ENCODE results near the gene KLHDC1.
A peak's percentile ranks its signal among the peaks of the same experiment; 100 is the strongest.
"Not testable (repeated sequence)": the region's sequence is repeated elsewhere in the genome, so short reads cannot be mapped to it uniquely, and the experiment has no call there.

Gene KLHDC1

DNA sequence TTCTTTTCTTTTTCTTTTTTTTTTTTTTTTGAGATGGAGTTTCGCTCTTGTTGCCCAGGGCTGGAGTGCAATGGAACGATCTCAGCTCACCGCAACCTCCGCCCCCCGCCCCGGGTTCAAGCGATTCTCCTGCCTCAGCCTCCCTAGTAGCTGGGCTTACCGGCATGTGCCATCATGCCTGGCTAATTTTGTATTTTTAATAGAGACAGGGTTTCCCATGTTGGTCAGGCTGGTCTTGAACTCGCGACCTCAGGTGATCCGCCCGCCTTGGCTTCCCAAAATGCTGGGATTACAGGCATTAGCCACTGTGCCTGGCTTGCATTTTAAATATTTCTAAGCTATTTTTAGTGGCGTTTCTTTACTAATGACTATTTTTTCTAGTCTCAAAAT lies 810 bp downstream of the KLHDC1 start:
- H3K4me3 Mint-ChIP-seq, result peak overlapping the region; percentile 91
- peaks cover 35% of the 10 kb centered on the region for H3K4me1 Mint-ChIP-seq (ENCODE audit: low read depth)
- peak overlapping the region; percentile 16 for H3K27ac Mint-ChIP-seq
- not testable (repeated sequence) for H3K9me3 Mint-ChIP-seq (ENCODE audit: low read depth); H3K36me3 Mint-ChIP-seq; H3K27me3 Mint-ChIP-seq

- H3K9me3 Mint-ChIP-seq (ENCODE audit: low read depth), result no peaks in the 10 kb centered on the region
- peaks cover 13% of the 10 kb centered on the region for H3K4me1 Mint-ChIP-seq (ENCODE audit: low read depth)
- no peak overlapping the region for H3K27ac Mint-ChIP-seq
- no peak overlapping the region for H3K4me3 Mint-ChIP-seq
- H3K27me3 Mint-ChIP-seq, result no peaks in the 10 kb centered on the region
- H3K36me3 Mint-ChIP-seq, result peaks cover 5% of the 10 kb centered on the region
These were observed 9.8 kb downstream of the KLHDC1 start for GRCh38 chr14:49702725-49703124.

GRCh38 chr14:49703965-49704364 lies 11.0 kb downstream of the KLHDC1 start:
- no peaks in the 10 kb centered on the region for H3K9me3 Mint-ChIP-seq (ENCODE audit: low read depth)
- no peaks in the 10 kb centered on the region for H3K27me3 Mint-ChIP-seq
- no peak overlapping the region for H3K27ac Mint-ChIP-seq
- H3K36me3 Mint-ChIP-seq, result peaks cover 5% of the 10 kb centered on the region
- H3K4me3 Mint-ChIP-seq, result no peak overlapping the region
- H3K4me1 Mint-ChIP-seq (ENCODE audit: low read depth), result peaks cover 13% of the 10 kb centered on the region

GRCh38 chr14:49704471-49704870 lies 11.6 kb downstream of the KLHDC1 start:
- not testable (repeated sequence) for H3K9me3 Mint-ChIP-seq (ENCODE audit: low read depth); H3K27ac Mint-ChIP-seq; H3K27me3 Mint-ChIP-seq; H3K36me3 Mint-ChIP-seq; H3K4me3 Mint-ChIP-seq
- H3K4me1 Mint-ChIP-seq (ENCODE audit: low read depth), result peaks cover 13% of the 10 kb centered on the region

GRCh38 chr14:49710993-49711392 lies 18.1 kb downstream of the KLHDC1 start:
- H3K4me1 Mint-ChIP-seq (ENCODE audit: low read depth); H3K27me3 Mint-ChIP-seq; H3K9me3 Mint-ChIP-seq (ENCODE audit: low read depth); H3K27ac Mint-ChIP-seq; H3K4me3 Mint-ChIP-seq; H3K36me3 Mint-ChIP-seq: not testable (repeated sequence)

DNA sequence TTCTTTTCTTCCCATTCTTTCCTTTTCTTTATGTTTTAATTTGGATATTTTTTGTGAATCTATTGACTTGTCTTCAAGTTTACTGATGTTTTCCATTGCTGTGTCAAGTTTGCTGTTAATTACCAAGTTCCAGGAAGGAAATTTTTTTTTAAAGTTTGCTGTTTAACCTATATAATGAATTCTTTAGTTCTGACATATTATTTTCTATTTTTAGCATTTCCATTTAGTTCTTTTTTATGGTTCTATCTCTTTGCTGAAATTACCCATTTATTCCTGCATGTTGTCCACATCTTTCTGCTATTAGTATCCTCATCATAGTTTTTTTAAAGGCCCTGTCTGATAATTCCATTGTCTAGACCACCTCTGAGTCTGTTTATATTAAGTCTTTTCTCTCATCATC lies 27.8 kb downstream of the KLHDC1 start:
- Mint-ChIP-seq H3K27me3 (no peaks in the 10 kb centered on the region), H3K4me3 (no peak overlapping the region), H3K36me3 (peaks cover 33% of the 10 kb centered on the region), H3K4me1 (ENCODE audit: low read depth) (no peaks in the 10 kb centered on the region), H3K9me3 (ENCODE audit: low read depth) (no peaks in the 10 kb centered on the region), H3K27ac (no peak overlapping the region)

DNA sequence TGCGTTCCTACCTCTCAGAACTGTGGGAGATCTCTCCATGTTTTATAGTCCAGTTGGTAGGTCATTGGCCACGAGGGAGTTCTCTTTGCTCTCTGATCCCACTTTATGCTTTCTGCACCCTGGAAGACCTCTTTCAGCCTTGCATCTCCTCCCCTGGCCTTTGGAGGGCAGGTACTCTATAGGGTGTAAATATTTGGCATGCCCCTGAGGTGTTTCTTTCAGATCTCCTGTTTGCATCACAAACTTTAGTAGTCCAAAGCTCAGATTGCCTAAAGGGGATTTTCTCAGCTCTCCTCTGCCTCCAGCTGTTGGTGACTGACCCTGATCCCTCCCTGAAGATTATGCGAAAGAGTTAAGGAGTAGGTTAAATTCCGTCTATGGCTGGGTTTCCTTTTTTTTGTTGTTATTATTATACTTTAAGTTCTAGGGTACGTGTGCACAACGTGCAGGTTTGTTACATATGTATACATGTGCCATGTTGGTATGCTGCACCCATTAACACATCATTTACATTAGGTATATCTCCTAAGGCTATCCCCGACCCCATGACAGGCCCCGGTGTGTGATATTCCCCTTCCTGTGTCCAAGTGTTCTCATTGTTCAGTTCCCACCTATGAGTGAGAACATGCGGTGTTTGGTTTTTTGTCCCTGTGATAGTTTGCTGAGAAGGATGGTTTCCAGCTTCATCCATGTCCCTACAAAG lies 29.0 kb downstream of the KLHDC1 start:
- H3K36me3 Mint-ChIP-seq, result peaks cover 30% of the 10 kb centered on the region
- not testable (repeated sequence) for H3K27ac Mint-ChIP-seq; H3K27me3 Mint-ChIP-seq; H3K9me3 Mint-ChIP-seq (ENCODE audit: low read depth); H3K4me1 Mint-ChIP-seq (ENCODE audit: low read depth); H3K4me3 Mint-ChIP-seq

DNA sequence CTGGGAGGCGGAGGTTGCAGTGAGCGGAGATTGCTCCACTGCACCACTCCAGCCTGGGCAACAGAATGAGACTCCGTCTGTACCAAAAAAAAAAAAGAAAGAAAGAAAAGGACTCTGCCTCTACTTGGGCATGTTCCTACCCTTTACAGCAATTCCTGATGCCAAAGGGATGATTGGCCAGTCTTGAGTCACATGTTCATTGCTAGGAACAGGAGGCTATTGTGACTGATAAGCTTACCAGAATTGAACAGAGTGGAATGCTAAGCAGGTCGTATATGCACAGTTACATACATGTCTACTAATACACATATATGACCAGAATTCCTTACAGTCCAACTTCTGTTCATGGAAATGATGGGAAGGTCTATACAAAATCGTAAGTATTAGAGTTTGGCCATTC lies 34.3 kb downstream of the KLHDC1 start:
- Mint-ChIP-seq H3K9me3 (ENCODE audit: low read depth) (no peaks in the 10 kb centered on the region), H3K27me3 (no peaks in the 10 kb centered on the region), H3K27ac (no peak overlapping the region), H3K4me1 (ENCODE audit: low read depth) (no peaks in the 10 kb centered on the region), H3K36me3 (peaks cover 10% of the 10 kb centered on the region), H3K4me3 (no peak overlapping the region)

DNA sequence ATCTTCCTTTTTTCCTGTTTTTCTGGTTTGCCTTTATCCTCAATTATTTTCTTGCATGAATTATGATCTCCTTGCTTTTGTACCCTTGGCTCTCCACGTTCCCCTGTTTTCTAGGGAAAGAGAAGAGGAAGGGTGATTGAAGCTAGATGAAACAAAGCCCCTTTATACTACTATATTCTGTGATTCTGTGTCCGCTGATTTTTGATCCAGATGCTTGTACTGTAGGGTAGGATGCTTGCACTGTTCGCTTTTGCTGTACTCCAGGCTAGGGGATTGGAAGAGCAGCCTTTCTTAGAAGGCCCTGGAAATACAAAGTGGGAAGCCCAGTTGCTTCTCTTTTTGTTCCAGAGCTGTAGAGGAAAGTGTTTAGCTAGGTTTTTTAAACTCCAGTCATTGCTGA lies 40.0 kb downstream of the KLHDC1 start:
- H3K4me3 Mint-ChIP-seq, result no peak overlapping the region
- H3K9me3 Mint-ChIP-seq (ENCODE audit: low read depth), result no peaks in the 10 kb centered on the region
- peaks cover 3% of the 10 kb centered on the region for H3K36me3 Mint-ChIP-seq
- no peaks in the 10 kb centered on the region for H3K27me3 Mint-ChIP-seq
- no peak overlapping the region for H3K27ac Mint-ChIP-seq
- H3K4me1 Mint-ChIP-seq (ENCODE audit: low read depth), result no peaks in the 10 kb centered on the region

DNA sequence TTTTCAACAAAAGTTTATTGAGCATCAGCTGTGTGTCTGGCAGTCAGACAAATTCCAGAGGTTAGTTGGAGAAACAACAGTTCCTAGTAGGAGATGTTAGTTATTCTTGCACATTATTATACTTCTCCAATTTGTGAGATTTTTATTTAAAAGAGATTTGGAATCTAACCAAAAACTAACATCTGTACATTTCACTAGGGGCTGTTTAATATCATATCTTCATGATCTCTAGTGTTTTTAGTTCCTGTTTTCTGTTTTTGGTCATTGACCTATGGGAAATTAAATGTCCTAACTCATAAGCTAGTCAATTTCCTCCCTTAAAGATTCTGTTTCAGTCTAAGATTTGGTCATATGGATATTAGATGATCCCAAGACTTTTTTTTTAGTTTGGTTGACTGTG lies 40.9 kb downstream of the KLHDC1 start:
- Mint-ChIP-seq H3K36me3 (peaks cover 3% of the 10 kb centered on the region), H3K9me3 (ENCODE audit: low read depth) (no peaks in the 10 kb centered on the region)

DNA sequence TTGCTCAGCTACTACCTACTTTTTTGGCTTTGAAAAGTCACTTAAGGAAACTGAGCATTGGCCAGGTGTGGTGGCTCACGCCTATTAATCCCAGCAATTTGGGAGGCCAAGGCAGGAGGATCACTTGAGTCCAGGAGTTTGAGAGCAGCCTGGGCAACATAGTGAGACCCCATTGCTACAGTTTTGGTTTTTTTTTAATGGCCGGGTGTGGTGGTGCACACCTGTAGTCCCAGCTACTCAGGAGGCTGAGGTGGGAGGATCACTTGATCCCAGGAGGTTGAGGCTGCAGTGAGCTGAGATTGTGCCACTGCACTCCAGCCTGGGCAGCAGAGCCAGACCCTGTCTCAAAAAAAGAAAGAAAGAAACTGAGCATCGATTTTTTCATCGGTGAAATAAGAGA lies 42.7 kb downstream of the KLHDC1 start:
- not testable (repeated sequence) for H3K36me3 Mint-ChIP-seq; H3K9me3 Mint-ChIP-seq (ENCODE audit: low read depth); H3K4me1 Mint-ChIP-seq (ENCODE audit: low read depth); H3K27me3 Mint-ChIP-seq; H3K4me3 Mint-ChIP-seq; H3K27ac Mint-ChIP-seq

More for the DNA sequence above, 40.9 kb downstream of the KLHDC1 start:
- Mint-ChIP-seq H3K27ac (no peak overlapping the region), H3K27me3 (no peaks in the 10 kb centered on the region), H3K4me1 (ENCODE audit: low read depth) (no peaks in the 10 kb centered on the region), H3K4me3 (no peak overlapping the region)

DNA sequence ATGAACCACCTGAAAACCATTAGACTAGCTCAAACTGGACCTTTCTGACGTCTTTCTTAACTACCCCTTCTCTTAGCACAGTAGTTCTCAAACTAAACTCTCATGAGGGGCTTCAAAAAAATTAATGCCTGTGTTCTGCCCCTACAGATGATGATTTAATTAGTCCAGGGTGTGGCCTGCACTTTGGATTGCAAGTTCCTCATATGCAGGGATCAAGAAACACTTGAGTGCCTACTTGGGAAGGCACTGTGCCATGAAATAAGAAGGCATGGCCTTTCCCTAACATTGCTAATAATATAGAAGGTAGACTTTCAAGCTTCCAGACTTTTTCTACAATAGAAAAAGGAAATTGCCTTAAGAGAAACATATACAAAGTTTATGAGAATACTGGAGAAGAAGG lies 52.3 kb downstream of the KLHDC1 start:
- Mint-ChIP-seq H3K4me1 (ENCODE audit: low read depth) (no peaks in the 10 kb centered on the region), H3K27ac (no peak overlapping the region), H3K36me3 (peaks cover 10% of the 10 kb centered on the region), H3K9me3 (ENCODE audit: low read depth) (no peaks in the 10 kb centered on the region), H3K4me3 (no peak overlapping the region), H3K27me3 (no peaks in the 10 kb centered on the region)

DNA sequence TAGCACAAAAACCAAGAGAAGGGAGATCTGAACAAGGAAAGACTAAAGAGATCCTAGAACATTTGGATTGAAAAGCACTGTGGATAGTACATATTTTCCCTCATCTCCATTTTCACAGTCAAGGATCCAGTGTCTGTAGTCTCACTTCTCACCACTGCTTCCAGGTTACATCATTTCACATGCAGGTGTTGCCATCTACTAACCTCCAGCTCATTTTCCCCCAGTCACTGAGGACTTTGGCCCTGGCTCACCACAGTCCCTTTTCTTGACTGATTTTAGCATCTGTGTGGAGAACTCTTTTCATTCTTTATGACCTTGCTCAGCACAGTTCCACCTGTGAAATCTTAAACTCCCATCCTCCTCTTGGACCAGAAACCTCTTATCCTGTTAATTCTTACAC lies 53.6 kb downstream of the KLHDC1 start:
- not testable (repeated sequence) for H3K4me3 Mint-ChIP-seq; H3K27ac Mint-ChIP-seq; H3K27me3 Mint-ChIP-seq; H3K4me1 Mint-ChIP-seq (ENCODE audit: low read depth); H3K9me3 Mint-ChIP-seq (ENCODE audit: low read depth); H3K36me3 Mint-ChIP-seq

- Mint-ChIP-seq H3K4me1 (ENCODE audit: low read depth) (no peaks in the 10 kb centered on the region), H3K27me3 (no peaks in the 10 kb centered on the region), H3K9me3 (ENCODE audit: low read depth) (no peaks in the 10 kb centered on the region), H3K27ac (no peak overlapping the region), H3K4me3 (no peak overlapping the region), H3K36me3 (peaks cover 6% of the 10 kb centered on the region)
These were observed 61.7 kb downstream of the KLHDC1 start for GRCh38 chr14:49754570-49755097.

GRCh38 chr14:49755378-49755777 lies 62.5 kb downstream of the KLHDC1 start:
- no peaks in the 10 kb centered on the region for H3K4me1 Mint-ChIP-seq (ENCODE audit: low read depth)
- H3K27ac Mint-ChIP-seq, result no peak overlapping the region
- H3K9me3 Mint-ChIP-seq (ENCODE audit: low read depth), result no peaks in the 10 kb centered on the region
- H3K4me3 Mint-ChIP-seq, result no peak overlapping the region
- no peaks in the 10 kb centered on the region for H3K27me3 Mint-ChIP-seq
- H3K36me3 Mint-ChIP-seq, result peaks cover 6% of the 10 kb centered on the region

GRCh38 chr14:49761839-49762551 lies 69.1 kb downstream of the KLHDC1 start:
- Mint-ChIP-seq H3K4me3 (no peak overlapping the region), H3K27ac (no peak overlapping the region), H3K4me1 (ENCODE audit: low read depth) (peaks cover 3% of the 10 kb centered on the region), H3K36me3 (no peaks in the 10 kb centered on the region), H3K9me3 (ENCODE audit: low read depth) (no peaks in the 10 kb centered on the region), H3K27me3 (no peaks in the 10 kb centered on the region)

Measured in activated naive CD8-positive, alpha-beta T cell (primary cell).